SK-N-MC (cell line): ENCODE results near the gene DYRK4.
"Not testable (repeated sequence)": the region's sequence is repeated elsewhere in the genome, so short reads cannot be mapped to it uniquely, and the experiment has no call there.

Experiments
- DNase-seq: peaks from one replicate; pipeline ENCODE4 v3.0.0-alpha.2; 2011; ENCODE audit warnings: low read depth, low spot score
- H3K27ac ChIP-seq: fragments of 200-600 bp; sonication (generic); 2 replicates; pipeline ENCODE4 v1.5.1; 2016; ENCODE audit warnings: mixed run types
- H3K36me3 ChIP-seq: fragments of 200-600 bp; sonication (generic); 2 replicates; pipeline ENCODE4 v1.6.1; 2017; ENCODE audit warnings: antibody characterized with exemption, low read length, mixed read lengths; ENCODE audit not compliant: insufficient read depth
- H3K4me3 ChIP-seq: fragments of 200-600 bp; sonication (generic); 2 replicates; pipeline ENCODE4 v1.5.1; 2016
- H3K9ac ChIP-seq: fragments of 200-600 bp; sonication (generic); 2 replicates; pipeline ENCODE4 v1.8.0; 2017; ENCODE audit warnings: mixed run types, mixed read lengths; ENCODE audit not compliant: insufficient read length
- H3K9me3 ChIP-seq: fragments of 200-600 bp; sonication (generic); 2 replicates; pipeline ENCODE4 v1.6.1; 2017; ENCODE audit warnings: low read depth, mild to moderate bottlenecking, antibody characterized with exemption, low read length, moderate library complexity, mixed read lengths
- EZH2 ChIP-seq: fragments of 200-600 bp; sonication (generic); IDR thresholded peaks from one replicate; pipeline ENCODE4 v1.6.1; 2017; ENCODE audit warnings: antibody characterized with exemption
- FOXP2 ChIP-seq: optimal IDR thresholded peaks from 2 replicates; pipeline ENCODE3; 2011; ENCODE audit warnings: mild to moderate bottlenecking, moderate library complexity; ENCODE audit not compliant: insufficient read depth; ENCODE audit errors: extremely low read length, control extremely low read depth
- POLR2AphosphoS5 ChIP-seq: IDR thresholded peaks from 2 replicates; pipeline ENCODE4 v1.6.1; 2012; ENCODE audit warnings: mild to moderate bottlenecking, low read depth, low read length, borderline replicate concordance

Gene DYRK4

GRCh38 chr12:4562034-4562657 is at the start of gene DYRK4:
TSS of gene DYRK4 (plus strand) at chr12:4562208. CDS start at chr12:4562246, 38 bp downstream.
- TF ChIP-seq FOXP2 (no peak), EZH2 (no peak), POLR2AphosphoS5 (no peak)
- H3K36me3 ChIP-seq = peaks cover 18% of the 10 kb centered on the region
- H3K4me3 ChIP-seq = no peak within 1 kb of the TSS
- DNase-seq = no peak
- H3K27ac ChIP-seq = no peak within 1 kb of the TSS
- no peak within 1 kb of the TSS for H3K9ac ChIP-seq
- no peaks in the 10 kb centered on the region for H3K9me3 ChIP-seq

GRCh38 chr12:4518106-4518728 is 43.8 kb upstream of the DYRK4 start:
- Histone ChIP-seq H3K27ac (no peak overlapping the region), H3K9ac (no peak overlapping the region), H3K9me3 (no peaks in the 10 kb centered on the region), H3K36me3 (peaks cover 20% of the 10 kb centered on the region), H3K4me3 (no peak overlapping the region)
- TF ChIP-seq POLR2AphosphoS5 = no peak
- TF ChIP-seq EZH2 = no peak
- TF ChIP-seq FOXP2 = no peak
- DNase-seq = no peak

- not testable (repeated sequence) for H3K9me3 ChIP-seq, H3K9ac ChIP-seq, H3K27ac ChIP-seq, DNase-seq, H3K4me3 ChIP-seq
- peaks cover 33% of the 10 kb centered on the region for H3K36me3 ChIP-seq
Measured at GRCh38 chr12:4523443-4523842, 38.6 kb upstream of the DYRK4 start.

GRCh38 chr12:4526923-4527546 is 35.0 kb upstream of the DYRK4 start:
- peaks cover 33% of the 10 kb centered on the region for H3K36me3 ChIP-seq
- no peak overlapping the region for H3K4me3 ChIP-seq
- no peak overlapping the region for H3K27ac ChIP-seq
- DNase-seq = peak; percentile 10
- no peak overlapping the region for H3K9ac ChIP-seq
- no peaks in the 10 kb centered on the region for H3K9me3 ChIP-seq
- no peak for TF ChIP-seq FOXP2
- no peak for TF ChIP-seq EZH2
- TF ChIP-seq POLR2AphosphoS5 = no peak

GRCh38 chr12:4530160-4530559 is 31.8 kb upstream of the DYRK4 start:
- Histone ChIP-seq H3K9me3 (no peaks in the 10 kb centered on the region), H3K36me3 (peaks cover 27% of the 10 kb centered on the region), H3K27ac (no peak overlapping the region), H3K4me3 (no peak overlapping the region), H3K9ac (no peak overlapping the region)
- TF ChIP-seq EZH2 (no peak), FOXP2 (no peak), POLR2AphosphoS5 (no peak)
- no peak for DNase-seq

GRCh38 chr12:4530982-4531586 is 30.9 kb upstream of the DYRK4 start:
- no peak for DNase-seq
- no peak overlapping the region for H3K9ac ChIP-seq
- TF ChIP-seq POLR2AphosphoS5 = no peak
- no peak for TF ChIP-seq EZH2
- no peak for TF ChIP-seq FOXP2
- H3K4me3 ChIP-seq = no peak overlapping the region
- H3K9me3 ChIP-seq = no peaks in the 10 kb centered on the region
- no peak overlapping the region for H3K27ac ChIP-seq
- H3K36me3 ChIP-seq = peaks cover 23% of the 10 kb centered on the region

GRCh38 chr12:4535092-4535491 is 26.9 kb upstream of the DYRK4 start:
- peaks cover 18% of the 10 kb centered on the region for H3K36me3 ChIP-seq
- no peak overlapping the region for H3K27ac ChIP-seq
- H3K9ac ChIP-seq = no peak overlapping the region
- TF ChIP-seq FOXP2 = no peak
- no peak for TF ChIP-seq POLR2AphosphoS5
- TF ChIP-seq EZH2 = no peak
- no peak for DNase-seq
- H3K9me3 ChIP-seq = no peaks in the 10 kb centered on the region
- H3K4me3 ChIP-seq = no peak overlapping the region

- TF ChIP-seq FOXP2 (no peak), EZH2 (no peak), POLR2AphosphoS5 (no peak)
- H3K4me3 ChIP-seq = no peak overlapping the region
- peaks cover 18% of the 10 kb centered on the region for H3K36me3 ChIP-seq
- H3K9me3 ChIP-seq = no peaks in the 10 kb centered on the region
- no peak overlapping the region for H3K9ac ChIP-seq
- no peak for DNase-seq
- no peak overlapping the region for H3K27ac ChIP-seq
Measured at GRCh38 chr12:4535871-4536270, 26.1 kb upstream of the DYRK4 start.
